NB4 (cell line): ENCODE results near the gene LACTB.

Source experiments
- CTCF ChIP-seq: IDR thresholded peaks from one replicate; pipeline ENCODE4 v1.5.1; 2012; ENCODE audit warnings: low read depth, low read length
- MAX ChIP-seq: IDR thresholded peaks from 2 replicates; pipeline ENCODE4 v1.6.1; 2011; ENCODE audit warnings: low read depth, low read length
- MYC ChIP-seq: IDR thresholded peaks from 2 replicates; pipeline ENCODE4 v1.6.1; 2011; ENCODE audit warnings: low read depth, low read length
- POLR2A ChIP-seq: IDR thresholded peaks from 2 replicates; pipeline ENCODE4 v1.6.1; 2011; ENCODE audit warnings: mild to moderate bottlenecking; ENCODE audit not compliant: insufficient read length; ENCODE audit errors: extremely low read depth

- TF ChIP-seq POLR2A (no peak), MAX (no peak), CTCF (no peak), MYC (no peak)
Observed at GRCh38 chr15:63096178-63096577, 25.5 kb upstream of the LACTB start.
